ENCODE data around the gene SLC5A10. TPM values are rescaled to one million over a fixed set of nuclear protein-coding genes. Genes with fewer than 3 reads are reported as not detected.

SLC5A10 gene
- total RNA-seq, 1 donor from 2014 or later = not detected

Other genes starting within 250 kb of the SLC5A10 start
- not detected for gene FBXW10, start 208.1 kb upstream of the SLC5A10 start, total RNA-seq
- gene TVP23B, start 171.0 kb upstream of the SLC5A10 start, total RNA-seq = 42.1 TPM
- gene PRPSAP2, start 94.0 kb upstream of the SLC5A10 start, total RNA-seq = 26.3 TPM
- 8.3 TPM for gene FAM83G, start 52.6 kb downstream of the SLC5A10 start, total RNA-seq
- 10.6 TPM for gene GRAP, start 94.8 kb downstream of the SLC5A10 start, total RNA-seq
- 16.6 TPM for gene GRAPL, start 175.4 kb downstream of the SLC5A10 start, total RNA-seq